ENCODE data around the gene GRIA1.

Gene GRIA1

GRCh38 chr5:153767221-153768188, 277.0 kb downstream of the GRIA1 start:
- Mint-ChIP-seq H3K9me3 (no peaks in the 10 kb centered on the region), H3K4me1 (no peaks in the 10 kb centered on the region), H3K4me3 (no peak overlapping the region), H3K36me3 (no peaks in the 10 kb centered on the region), H3K27ac (no peak overlapping the region)
- ATAC-seq (no peak), DNase-seq (ENCODE audit: low spot score in 2 of 2) (no peak)

DNA sequence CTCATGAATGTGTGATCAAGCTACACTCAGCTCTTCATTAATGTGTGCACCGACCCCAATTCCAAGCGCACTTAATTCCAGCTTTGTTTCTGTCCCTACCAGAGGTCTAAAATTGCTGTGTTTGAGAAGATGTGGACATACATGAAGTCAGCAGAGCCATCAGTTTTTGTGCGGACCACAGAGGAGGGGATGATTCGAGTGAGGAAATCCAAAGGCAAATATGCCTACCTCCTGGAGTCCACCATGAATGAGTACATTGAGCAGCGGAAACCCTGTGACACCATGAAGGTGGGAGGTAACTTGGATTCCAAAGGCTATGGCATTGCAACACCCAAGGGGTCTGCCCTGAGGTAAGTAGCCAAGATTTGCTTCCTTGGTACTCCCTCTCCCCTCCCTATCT, 279.6 kb downstream of the GRIA1 start:
- Mint-ChIP-seq H3K36me3 (no peaks in the 10 kb centered on the region), H3K9me3 (no peaks in the 10 kb centered on the region), H3K4me3 (no peak overlapping the region), H3K27ac (no peak overlapping the region), H3K4me1 (no peaks in the 10 kb centered on the region)
- no peak for ATAC-seq
- no peak for DNase-seq (ENCODE audit: low spot score in 2 of 2)

GRCh38 chr5:153774686-153775085, 284.2 kb downstream of the GRIA1 start:
- Mint-ChIP-seq H3K27ac (no peak overlapping the region), H3K9me3 (no peaks in the 10 kb centered on the region), H3K4me1 (no peaks in the 10 kb centered on the region), H3K4me3 (no peak overlapping the region), H3K36me3 (no peaks in the 10 kb centered on the region)
- ATAC-seq (no peak), DNase-seq (ENCODE audit: low spot score in 2 of 2) (no peak)

- no peak for ATAC-seq
- no peak for DNase-seq (ENCODE audit: low spot score in 2 of 2)
- no peak overlapping the region for H3K27ac Mint-ChIP-seq
- no peaks in the 10 kb centered on the region for H3K4me1 Mint-ChIP-seq
- no peak overlapping the region for H3K4me3 Mint-ChIP-seq
- no peaks in the 10 kb centered on the region for H3K9me3 Mint-ChIP-seq
- H3K36me3 Mint-ChIP-seq, result no peaks in the 10 kb centered on the region
Observed at GRCh38 chr5:153775923-153776322, 285.5 kb downstream of the GRIA1 start.

- Mint-ChIP-seq H3K36me3 (no peaks in the 10 kb centered on the region), H3K4me3 (no peak overlapping the region), H3K4me1 (no peaks in the 10 kb centered on the region), H3K9me3 (no peaks in the 10 kb centered on the region), H3K27ac (no peak overlapping the region)
- no peak for ATAC-seq
- no peak for DNase-seq (ENCODE audit: low spot score in 2 of 2)
Observed at GRCh38 chr5:153777681-153778581, 287.5 kb downstream of the GRIA1 start.

- Mint-ChIP-seq H3K4me3 (no peak overlapping the region), H3K36me3 (no peaks in the 10 kb centered on the region), H3K4me1 (no peaks in the 10 kb centered on the region), H3K9me3 (no peaks in the 10 kb centered on the region), H3K27ac (no peak overlapping the region)
- DNase-seq (ENCODE audit: low spot score in 2 of 2) (no peak), ATAC-seq (no peak)
Observed at GRCh38 chr5:153779836-153780235, 289.4 kb downstream of the GRIA1 start.

- Mint-ChIP-seq H3K4me3 (no peak overlapping the region), H3K4me1 (no peaks in the 10 kb centered on the region), H3K27ac (no peak overlapping the region), H3K9me3 (no peaks in the 10 kb centered on the region), H3K36me3 (no peaks in the 10 kb centered on the region)
- ATAC-seq, result no peak
- no peak for DNase-seq (ENCODE audit: low spot score in 2 of 2)
Observed at GRCh38 chr5:153780876-153781705, 290.6 kb downstream of the GRIA1 start.

- H3K4me1 Mint-ChIP-seq, result no peaks in the 10 kb centered on the region
- H3K36me3 Mint-ChIP-seq, result no peaks in the 10 kb centered on the region
- H3K27ac Mint-ChIP-seq, result no peak overlapping the region
- no peaks in the 10 kb centered on the region for H3K9me3 Mint-ChIP-seq
- DNase-seq (ENCODE audit: low spot score in 2 of 2) (no peak), ATAC-seq (no peak)
- H3K4me3 Mint-ChIP-seq, result no peak overlapping the region
Observed at GRCh38 chr5:153782589-153783361, 292.3 kb downstream of the GRIA1 start.

DNA sequence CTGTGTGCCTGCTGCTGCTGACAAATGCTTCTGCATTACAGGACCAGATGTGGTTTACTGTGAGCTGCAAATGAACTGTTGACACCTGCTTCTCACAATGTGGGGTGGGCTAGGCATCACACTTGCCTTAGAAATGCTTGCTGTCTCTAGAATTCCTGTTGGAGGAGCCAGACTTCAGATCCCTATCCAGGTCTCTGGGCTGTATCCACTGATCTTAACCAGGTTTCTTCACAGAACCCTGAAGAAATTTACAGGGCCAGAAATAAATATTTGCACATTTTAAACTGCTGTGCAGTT, 292.8 kb downstream of the GRIA1 start:
- no peak overlapping the region for H3K27ac Mint-ChIP-seq
- H3K4me3 Mint-ChIP-seq, result no peak overlapping the region
- no peaks in the 10 kb centered on the region for H3K36me3 Mint-ChIP-seq
- ATAC-seq, result no peak
- H3K4me1 Mint-ChIP-seq, result no peaks in the 10 kb centered on the region
- DNase-seq (ENCODE audit: low spot score in 2 of 2), result no peak
- H3K9me3 Mint-ChIP-seq, result no peaks in the 10 kb centered on the region

DNA sequence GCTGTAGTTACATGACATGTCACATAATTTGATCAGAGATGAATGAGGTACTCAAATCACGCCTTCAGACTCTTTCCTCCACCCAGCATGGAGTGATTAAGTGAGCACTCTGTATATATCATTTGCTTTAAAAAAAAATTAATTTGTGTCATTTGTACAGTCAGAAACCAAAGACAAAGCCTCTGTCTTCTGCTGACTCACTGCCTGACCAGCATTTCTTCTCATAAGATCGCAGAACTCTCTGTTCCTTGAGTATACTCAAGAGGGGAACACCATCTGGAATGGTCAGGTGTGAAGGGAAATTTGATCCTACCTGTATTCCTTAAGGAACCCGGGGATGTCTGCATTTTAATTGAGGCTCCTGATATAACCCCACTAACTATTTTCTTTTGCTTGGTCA, 293.8 kb downstream of the GRIA1 start:
- Mint-ChIP-seq H3K4me3 (no peak overlapping the region), H3K27ac (no peak overlapping the region), H3K9me3 (no peaks in the 10 kb centered on the region), H3K4me1 (no peaks in the 10 kb centered on the region), H3K36me3 (no peaks in the 10 kb centered on the region)
- DNase-seq (ENCODE audit: low spot score in 2 of 2) (no peak), ATAC-seq (no peak)

GRCh38 chr5:153791339-153791738, 300.9 kb downstream of the GRIA1 start:
- Mint-ChIP-seq H3K36me3 (no peaks in the 10 kb centered on the region), H3K4me1 (no peaks in the 10 kb centered on the region), H3K4me3 (no peak overlapping the region), H3K9me3 (no peaks in the 10 kb centered on the region), H3K27ac (no peak overlapping the region)
- no peak for ATAC-seq
- no peak for DNase-seq (ENCODE audit: low spot score in 2 of 2)

DNA sequence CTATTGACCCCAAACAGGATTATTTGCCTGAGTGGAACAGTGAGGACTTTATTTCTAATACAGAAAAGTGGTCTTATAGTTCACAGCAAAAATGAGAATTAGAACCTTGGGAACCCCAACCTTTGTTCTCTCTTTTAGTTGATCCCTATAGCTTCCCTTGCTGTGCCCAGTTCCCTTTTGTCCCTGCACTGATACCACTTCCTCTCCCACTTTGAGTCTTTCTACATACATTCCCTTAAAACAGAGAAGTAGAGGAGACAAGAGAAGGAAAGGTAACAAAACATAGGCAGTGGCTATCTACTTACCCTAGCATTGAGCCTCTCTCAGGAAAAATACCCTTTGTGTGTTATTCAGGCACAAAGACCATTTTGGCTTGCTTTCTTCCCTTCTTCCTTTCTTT, 301.8 kb downstream of the GRIA1 start:
- ATAC-seq (no peak), DNase-seq (ENCODE audit: low spot score in 2 of 2) (no peak)
- Mint-ChIP-seq H3K4me1 (no peaks in the 10 kb centered on the region), H3K36me3 (no peaks in the 10 kb centered on the region), H3K9me3 (no peaks in the 10 kb centered on the region), H3K27ac (no peak overlapping the region), H3K4me3 (no peak overlapping the region)

DNA sequence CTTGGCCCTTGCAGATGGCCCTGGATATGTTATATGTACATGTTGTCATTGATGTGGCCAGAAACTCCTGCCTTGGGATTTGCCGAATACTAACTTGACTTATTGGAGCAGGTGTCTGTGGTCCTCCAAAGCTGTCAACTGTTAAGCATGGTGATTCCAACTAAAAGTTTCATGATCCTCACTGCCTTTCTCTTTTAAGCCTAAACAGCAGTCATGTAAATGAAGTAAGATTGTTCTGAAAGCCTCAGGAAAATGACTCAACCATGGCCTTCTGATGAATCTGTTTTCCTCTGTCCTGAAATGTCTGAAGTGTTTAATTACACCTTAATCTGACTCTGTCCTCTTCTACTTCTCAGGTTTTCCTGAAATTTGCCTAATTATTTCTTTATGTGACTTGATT, 303.2 kb downstream of the GRIA1 start:
- no peaks in the 10 kb centered on the region for H3K4me1 Mint-ChIP-seq
- ATAC-seq (no peak), DNase-seq (ENCODE audit: low spot score in 2 of 2) (no peak)
- no peak overlapping the region for H3K4me3 Mint-ChIP-seq
- no peaks in the 10 kb centered on the region for H3K9me3 Mint-ChIP-seq
- no peaks in the 10 kb centered on the region for H3K36me3 Mint-ChIP-seq
- H3K27ac Mint-ChIP-seq, result no peak overlapping the region

DNA sequence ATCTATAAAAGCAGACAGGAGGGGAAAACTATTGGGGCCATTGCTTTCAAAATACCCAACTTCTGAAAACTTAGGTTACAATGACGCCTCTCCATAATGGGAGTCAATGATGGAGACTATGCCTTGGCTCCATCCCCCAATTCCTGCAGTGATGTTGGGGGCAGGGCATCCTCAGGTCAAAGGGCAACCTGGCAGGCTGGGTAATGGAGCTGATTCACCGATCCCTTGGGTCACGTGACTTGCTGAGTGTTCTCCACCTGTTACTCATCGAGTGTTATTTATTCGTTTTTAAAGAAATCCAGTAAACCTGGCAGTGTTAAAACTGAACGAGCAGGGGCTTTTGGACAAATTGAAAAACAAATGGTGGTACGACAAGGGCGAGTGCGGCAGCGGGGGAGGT, 303.9 kb downstream of the GRIA1 start:
- Mint-ChIP-seq H3K36me3 (no peaks in the 10 kb centered on the region), H3K9me3 (no peaks in the 10 kb centered on the region), H3K4me1 (no peaks in the 10 kb centered on the region), H3K4me3 (no peak overlapping the region), H3K27ac (no peak overlapping the region)
- DNase-seq (ENCODE audit: low spot score in 2 of 2) (no peak), ATAC-seq (no peak)

GRCh38 chr5:153796527-153796926, 306.1 kb downstream of the GRIA1 start:
- Mint-ChIP-seq H3K27ac (no peak overlapping the region), H3K36me3 (no peaks in the 10 kb centered on the region), H3K4me1 (no peaks in the 10 kb centered on the region), H3K4me3 (no peak overlapping the region), H3K9me3 (no peaks in the 10 kb centered on the region)
- DNase-seq (ENCODE audit: low spot score in 2 of 2) (no peak), ATAC-seq (no peak)
